Measurements from ENCODE around the gene ODAD2.
"Not testable (repeated sequence)": the region's sequence is repeated elsewhere in the genome, so short reads cannot be mapped to it uniquely, and the experiment has no call there.

The ODAD2 gene, protein sequence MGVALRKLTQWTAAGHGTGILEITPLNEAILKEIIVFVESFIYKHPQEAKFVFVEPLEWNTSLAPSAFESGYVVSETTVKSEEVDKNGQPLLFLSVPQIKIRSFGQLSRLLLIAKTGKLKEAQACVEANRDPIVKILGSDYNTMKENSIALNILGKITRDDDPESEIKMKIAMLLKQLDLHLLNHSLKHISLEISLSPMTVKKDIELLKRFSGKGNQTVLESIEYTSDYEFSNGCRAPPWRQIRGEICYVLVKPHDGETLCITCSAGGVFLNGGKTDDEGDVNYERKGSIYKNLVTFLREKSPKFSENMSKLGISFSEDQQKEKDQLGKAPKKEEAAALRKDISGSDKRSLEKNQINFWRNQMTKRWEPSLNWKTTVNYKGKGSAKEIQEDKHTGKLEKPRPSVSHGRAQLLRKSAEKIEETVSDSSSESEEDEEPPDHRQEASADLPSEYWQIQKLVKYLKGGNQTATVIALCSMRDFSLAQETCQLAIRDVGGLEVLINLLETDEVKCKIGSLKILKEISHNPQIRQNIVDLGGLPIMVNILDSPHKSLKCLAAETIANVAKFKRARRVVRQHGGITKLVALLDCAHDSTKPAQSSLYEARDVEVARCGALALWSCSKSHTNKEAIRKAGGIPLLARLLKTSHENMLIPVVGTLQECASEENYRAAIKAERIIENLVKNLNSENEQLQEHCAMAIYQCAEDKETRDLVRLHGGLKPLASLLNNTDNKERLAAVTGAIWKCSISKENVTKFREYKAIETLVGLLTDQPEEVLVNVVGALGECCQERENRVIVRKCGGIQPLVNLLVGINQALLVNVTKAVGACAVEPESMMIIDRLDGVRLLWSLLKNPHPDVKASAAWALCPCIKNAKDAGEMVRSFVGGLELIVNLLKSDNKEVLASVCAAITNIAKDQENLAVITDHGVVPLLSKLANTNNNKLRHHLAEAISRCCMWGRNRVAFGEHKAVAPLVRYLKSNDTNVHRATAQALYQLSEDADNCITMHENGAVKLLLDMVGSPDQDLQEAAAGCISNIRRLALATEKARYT

DNA sequence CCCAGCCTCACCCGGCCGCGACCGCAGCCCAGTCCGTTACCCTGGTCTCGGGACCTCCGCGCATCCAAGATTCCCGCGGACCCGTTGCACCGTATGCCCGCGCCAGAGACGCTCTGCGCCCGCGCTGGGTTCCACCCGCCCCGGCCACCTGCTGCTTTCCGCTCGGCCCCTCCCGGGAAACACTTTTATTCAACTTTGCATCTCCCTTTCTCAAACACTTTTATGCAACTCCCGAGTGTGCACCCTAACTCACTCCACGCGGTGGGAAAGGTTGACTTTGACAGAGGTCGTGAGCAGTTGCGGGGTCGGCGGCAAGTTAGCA is at the start of gene ODAD2:
ODAD2 (minus strand) TSS at position 126 of the 322 bp plus-strand sequence. CDS start 3,937 bp downstream, outside the sequence.
- DNase-seq: no peak

- no peak for DNase-seq
These were observed 48.2 kb upstream of the ODAD2 start for GRCh38 chr10:28047061-28047460.

GRCh38 chr10:28046579-28046978 is 47.7 kb upstream of the ODAD2 start:
- DNase-seq: no peak

GRCh38 chr10:28043941-28044340 is 45.1 kb upstream of the ODAD2 start:
- DNase-seq: no peak

DNA sequence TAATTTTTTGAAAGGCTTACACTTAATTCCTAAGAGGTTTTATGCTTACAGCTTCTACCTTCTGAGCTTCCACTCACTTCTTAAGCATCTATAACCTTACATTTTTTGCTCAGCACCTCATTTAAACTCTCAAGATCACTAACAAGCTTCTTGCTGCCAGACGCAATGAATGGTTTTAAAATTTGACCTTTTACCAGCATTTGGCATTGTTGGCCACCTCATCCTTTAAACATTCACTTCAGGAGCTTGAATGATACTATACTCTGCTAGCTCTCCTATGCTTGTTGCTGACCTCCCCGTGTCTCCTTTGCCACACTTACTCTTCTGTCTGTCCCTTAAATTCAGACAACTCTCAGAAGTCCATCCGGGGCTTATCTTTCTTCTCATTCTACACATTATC is 37.7 kb upstream of the ODAD2 start:
- no peak for DNase-seq

GRCh38 chr10:28020993-28021982 is 22.4 kb upstream of the ODAD2 start:
- DNase-seq: no peak

DNA sequence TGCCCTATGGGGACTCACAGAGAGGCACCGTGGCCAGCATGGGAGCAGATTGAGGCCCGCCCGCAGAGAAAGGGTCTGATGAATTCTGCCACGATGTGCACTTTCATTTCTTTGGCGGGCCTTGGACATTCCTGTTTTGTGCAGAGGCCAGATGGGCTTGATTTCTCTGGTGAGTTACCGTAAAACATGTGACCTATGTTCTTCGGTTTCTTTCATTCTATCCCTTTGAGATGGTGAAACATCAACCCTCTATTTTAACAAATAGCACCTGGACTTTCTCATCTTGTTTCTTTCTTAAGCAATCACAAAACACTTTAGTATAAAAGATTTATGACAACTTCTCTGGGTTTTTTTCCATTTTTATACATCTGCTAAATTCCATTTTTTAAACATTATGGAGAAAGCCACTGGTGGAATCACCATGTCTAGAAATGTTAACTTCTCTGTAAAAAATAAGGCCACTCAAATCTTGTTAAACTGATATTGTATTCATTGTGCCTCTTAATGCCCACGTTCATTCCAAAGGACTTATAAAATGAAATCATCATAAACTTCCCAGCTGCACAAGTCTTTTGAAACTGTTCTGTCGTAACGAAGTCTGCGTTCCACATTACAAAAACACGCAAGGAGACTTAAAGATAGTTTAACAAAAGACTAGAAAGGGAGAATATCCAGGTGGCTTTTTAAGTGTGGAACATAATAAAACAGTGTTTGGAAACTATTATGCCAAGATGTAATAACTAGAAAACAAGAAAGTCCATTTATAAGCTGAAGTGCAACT is 21.4 kb upstream of the ODAD2 start:
- DNase-seq: no peak

DNA sequence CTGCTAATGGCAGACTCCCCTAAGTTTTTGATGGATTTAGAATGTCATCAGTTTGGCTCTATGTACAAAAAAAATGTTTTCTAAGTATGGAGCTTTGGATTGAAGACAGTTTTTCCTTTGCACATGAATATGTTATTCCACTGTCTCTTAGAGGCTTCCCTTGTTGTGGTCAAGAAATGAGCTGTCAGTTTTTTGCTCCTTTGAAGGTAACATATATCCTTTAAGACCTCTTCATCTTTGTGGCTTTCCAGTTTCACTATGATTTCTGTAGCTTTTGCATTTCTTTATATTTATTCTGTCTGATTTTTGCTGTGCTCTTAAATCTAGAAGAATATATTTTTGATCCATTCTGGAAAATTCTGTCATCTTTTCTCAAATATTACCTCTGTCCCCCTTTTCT is 15.8 kb upstream of the ODAD2 start:
- DNase-seq: no peak

- DNase-seq: no peak
These were observed 14.2 kb upstream of the ODAD2 start for GRCh38 chr10:28012990-28013515.

GRCh38 chr10:28010821-28011220 is 11.9 kb upstream of the ODAD2 start:
- no peak for DNase-seq

GRCh38 chr10:28008054-28008453 is 9.2 kb upstream of the ODAD2 start:
- DNase-seq: no peak

DNA sequence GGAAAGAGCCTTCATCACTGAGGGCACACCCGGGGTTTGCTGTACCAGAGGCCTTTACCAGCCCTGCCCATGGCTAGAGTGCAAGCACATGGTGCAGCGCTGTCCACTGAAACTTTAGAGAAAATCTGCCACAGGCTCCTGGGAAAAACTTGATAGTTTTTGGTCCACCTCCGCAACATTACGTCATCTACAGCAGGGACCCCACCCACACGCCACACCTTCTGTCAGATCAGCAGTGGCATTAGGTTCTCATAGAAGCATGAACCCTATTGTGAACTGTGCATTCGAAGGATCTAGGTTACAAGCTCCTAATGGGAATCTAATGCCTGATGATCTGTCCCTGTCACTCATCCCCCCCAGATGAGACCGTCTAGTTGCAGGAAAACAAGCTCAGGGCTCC is 2.5 kb upstream of the ODAD2 start:
- no peak for DNase-seq

DNA sequence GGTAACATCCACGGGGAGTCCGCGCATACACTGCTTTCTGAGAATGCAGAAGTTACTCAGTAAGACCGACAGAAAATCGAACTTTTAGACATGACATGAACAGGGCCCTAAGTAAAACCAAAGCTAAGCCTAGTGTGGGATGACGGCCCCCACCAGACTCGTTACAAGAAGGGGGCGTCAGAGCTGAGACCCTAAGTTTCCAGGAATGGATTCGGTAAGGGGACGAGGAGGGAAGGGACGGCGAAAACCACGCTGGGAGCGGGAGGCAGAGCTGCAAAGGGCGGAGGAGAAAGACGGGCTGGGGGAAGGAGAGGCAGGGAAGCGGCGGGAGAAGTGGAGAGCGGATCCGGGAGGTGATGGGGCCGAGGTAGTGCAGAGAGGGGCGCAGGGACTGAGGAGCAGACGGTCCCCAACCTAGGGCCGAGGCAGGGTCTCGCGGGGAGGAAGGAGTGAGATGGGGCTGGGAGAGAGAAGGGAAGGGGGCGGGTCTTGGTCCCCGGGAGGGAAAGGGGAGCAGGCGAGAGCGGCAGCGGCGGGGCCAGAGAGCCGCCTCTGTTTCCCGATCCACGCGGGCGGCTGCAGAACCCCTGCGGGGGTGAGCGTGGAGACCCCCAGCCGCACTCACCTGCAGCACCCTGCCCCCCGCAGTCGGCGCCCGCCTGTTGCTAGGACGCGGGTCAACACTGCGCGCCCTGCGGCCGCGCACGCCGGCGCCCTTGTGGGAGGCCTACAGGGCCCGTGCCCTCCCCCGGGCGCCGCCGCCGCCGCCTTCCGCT is 513 bp downstream of the ODAD2 start:
- DNase-seq: peak; percentile 26

- no peak for DNase-seq
These were observed 1.1 kb downstream of the ODAD2 start for GRCh38 chr10:27997865-27998177.

DNA sequence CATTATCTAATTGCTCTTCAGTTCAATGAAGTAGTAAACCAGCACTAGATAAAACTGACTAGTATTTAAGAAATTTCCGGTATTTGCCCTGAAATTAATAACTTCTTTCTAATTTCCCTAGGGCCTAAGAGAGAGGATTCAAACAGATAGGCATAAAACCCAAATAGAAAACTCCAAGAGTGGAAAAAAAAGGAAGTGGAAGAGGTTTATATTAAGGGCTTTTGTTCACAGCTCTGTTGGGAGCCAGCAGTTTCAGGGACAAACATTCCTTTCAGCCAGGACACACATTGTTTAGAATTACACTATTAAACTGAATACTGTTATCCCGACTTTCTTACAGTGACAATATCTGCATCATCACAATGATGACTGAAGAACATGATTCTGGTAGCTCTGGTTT is 3.6 kb downstream of the ODAD2 start:
- DNase-seq: no peak

DNA sequence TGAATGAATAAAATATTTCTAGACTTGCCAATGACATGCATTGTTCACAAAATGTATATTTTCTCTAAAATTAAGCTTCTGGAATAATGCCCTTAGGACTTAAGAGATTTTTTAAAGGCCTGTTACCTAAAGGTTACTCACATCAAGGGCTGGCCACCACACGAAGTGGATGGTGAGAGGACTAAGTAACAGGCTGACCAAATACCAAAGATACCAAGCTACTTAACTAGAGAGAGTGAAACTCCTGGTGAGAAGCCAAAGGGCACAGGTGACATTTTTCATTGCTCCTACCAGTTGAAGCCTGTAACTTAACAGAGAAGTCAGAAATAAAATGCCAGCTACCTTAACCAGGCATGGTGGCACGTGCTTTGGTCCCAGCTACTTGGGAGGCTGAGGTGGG is 9.5 kb downstream of the ODAD2 start:
- DNase-seq: not testable (repeated sequence)

DNA sequence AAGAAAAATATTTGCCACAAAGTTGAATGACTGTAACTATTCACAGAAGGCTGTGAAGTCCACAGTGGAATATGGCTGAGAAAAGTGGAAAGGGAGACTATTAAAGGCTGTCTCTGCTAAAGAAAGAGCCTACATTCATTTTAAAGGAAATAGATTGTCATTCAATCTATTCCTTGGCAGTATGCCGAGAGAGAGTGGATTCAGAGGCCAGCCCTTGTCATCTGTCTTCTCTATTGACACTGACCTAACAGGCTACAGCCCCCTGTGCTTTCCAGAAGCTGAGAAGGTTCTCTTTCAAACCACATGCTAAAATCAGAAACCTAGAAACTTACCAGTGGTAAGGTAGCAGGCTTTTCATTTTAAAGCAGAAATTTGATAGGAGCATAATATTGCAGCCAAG is 12.1 kb downstream of the ODAD2 start:
- no peak for DNase-seq

- no peak for DNase-seq
These were observed 15.9 kb downstream of the ODAD2 start for GRCh38 chr10:27982875-27983543.

DNA sequence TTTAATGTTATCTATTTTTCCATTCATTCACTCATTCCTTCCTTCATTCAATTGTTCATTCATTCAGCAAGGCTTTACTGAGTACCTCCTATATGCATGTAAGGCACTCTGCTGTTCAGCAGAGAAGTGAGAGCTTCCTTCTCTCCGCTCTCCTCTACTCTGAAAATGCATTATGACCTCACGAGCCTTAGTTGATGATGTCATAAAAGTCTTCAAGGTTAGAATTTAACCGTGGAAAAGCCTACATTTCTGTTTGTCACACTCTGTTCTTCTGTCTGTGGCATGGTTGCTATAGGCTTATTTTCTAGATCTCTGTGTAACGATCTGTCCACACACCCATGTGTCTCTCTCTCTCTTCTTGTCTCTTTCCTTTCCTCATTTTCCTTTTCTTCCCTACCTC is 17.1 kb downstream of the ODAD2 start:
- DNase-seq: no peak

GRCh38 chr10:27970795-27971194 is 28.1 kb downstream of the ODAD2 start:
- not testable (repeated sequence) for DNase-seq

Measured in NCI-H1105 (cell line).